ENCODE data around the gene FAM83G.
"Not testable (repeated sequence)": the region's sequence is repeated elsewhere in the genome, so short reads cannot be mapped to it uniquely, and the experiment has no call there.

The FAM83G gene

DNA sequence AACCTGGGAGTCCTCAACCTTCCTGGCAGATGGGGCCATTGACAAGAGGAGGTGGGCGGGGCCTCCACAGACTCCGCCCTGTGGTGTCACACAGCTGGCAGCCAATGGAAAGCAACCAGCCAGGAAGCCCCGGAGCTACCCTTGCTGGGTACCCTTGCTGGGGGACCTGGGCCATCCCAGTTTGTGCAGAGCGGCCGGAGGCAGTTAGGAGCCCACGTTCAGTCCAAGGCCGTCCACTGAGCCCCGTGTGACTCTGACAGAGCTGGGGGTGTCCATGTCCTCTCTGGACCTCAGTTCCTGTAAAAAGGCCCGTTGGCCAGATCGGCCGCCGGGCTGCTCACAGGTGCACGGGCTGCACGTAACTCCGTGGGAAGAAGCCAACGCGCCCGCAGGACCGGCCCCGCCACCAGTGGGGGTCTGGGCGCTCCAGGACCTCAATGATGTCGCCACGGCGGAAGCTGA, 17.1 kb upstream of the FAM83G start:
- no peak overlapping the region for H3K4me3 ChIP-seq (ENCODE audit: low read depth, low read length)
- no peak for DNase-seq (ENCODE audit: low read depth)
- TF ChIP-seq, protein P1, sequence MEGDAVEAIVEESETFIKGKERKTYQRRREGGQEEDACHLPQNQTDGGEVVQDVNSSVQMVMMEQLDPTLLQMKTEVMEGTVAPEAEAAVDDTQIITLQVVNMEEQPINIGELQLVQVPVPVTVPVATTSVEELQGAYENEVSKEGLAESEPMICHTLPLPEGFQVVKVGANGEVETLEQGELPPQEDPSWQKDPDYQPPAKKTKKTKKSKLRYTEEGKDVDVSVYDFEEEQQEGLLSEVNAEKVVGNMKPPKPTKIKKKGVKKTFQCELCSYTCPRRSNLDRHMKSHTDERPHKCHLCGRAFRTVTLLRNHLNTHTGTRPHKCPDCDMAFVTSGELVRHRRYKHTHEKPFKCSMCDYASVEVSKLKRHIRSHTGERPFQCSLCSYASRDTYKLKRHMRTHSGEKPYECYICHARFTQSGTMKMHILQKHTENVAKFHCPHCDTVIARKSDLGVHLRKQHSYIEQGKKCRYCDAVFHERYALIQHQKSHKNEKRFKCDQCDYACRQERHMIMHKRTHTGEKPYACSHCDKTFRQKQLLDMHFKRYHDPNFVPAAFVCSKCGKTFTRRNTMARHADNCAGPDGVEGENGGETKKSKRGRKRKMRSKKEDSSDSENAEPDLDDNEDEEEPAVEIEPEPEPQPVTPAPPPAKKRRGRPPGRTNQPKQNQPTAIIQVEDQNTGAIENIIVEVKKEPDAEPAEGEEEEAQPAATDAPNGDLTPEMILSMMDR (IDR thresholded peaks at IDR 0.05; ENCODE audit: low read depth, low read length, missing control alignments) = no peak

DNA sequence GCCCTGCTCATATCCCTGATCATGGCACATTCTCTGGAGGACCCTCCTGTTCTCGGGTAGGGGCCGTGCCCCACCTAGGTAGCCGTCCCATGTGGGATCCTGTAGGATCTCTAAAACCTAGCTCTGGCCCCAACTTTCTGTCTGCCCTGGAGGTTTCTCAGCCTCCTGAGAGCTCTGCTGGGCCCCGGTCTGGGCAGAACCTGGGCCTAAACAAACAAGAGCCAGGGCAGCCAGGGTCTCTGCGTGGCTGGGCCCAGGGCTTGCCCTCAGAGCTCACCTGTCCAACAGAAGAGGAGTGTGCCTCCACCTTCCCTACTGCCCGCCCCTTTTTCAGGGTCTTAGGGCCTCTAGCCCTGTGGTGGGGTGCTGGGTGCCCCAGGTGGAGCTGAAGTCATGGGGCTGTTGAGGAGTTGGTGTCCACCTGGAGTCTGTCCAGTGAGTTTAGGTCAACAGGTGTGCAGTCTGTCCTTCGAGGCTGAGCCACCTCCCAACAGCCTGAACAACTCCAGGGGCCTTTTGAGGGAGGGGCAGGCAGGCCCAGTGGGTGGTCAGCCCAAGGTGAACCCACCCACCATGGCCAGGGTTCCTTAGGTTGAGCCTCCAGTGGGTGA, 16.6 kb upstream of the FAM83G start:
- not testable (repeated sequence) for H3K4me3 ChIP-seq (ENCODE audit: low read depth, low read length); DNase-seq (ENCODE audit: low read depth)

DNA sequence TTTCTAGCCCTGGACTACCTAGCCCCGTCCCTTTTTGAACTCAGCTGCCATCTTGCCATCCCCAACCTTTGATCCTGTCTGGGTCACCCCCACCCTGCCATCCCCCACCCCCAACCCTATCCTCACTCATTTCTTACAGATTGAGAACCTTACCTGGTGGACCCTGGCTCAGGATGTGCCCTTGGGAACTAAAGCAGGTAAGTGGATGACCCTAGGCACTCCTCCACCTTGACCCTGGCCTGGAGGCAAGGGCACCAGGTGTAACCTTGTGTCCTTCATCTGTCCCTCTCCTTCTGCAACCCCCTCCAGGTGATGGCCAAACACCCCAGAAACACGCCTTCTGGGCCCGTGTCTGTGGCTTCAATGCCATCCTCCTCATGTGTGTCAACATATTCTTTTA, 15.5 kb upstream of the FAM83G start:
- no peak overlapping the region for H3K4me3 ChIP-seq (ENCODE audit: low read depth, low read length)
- no peak for DNase-seq (ENCODE audit: low read depth)
- TF ChIP-seq, protein P1 (IDR thresholded peaks at IDR 0.05; ENCODE audit: low read depth, low read length, missing control alignments) = no peak

DNA sequence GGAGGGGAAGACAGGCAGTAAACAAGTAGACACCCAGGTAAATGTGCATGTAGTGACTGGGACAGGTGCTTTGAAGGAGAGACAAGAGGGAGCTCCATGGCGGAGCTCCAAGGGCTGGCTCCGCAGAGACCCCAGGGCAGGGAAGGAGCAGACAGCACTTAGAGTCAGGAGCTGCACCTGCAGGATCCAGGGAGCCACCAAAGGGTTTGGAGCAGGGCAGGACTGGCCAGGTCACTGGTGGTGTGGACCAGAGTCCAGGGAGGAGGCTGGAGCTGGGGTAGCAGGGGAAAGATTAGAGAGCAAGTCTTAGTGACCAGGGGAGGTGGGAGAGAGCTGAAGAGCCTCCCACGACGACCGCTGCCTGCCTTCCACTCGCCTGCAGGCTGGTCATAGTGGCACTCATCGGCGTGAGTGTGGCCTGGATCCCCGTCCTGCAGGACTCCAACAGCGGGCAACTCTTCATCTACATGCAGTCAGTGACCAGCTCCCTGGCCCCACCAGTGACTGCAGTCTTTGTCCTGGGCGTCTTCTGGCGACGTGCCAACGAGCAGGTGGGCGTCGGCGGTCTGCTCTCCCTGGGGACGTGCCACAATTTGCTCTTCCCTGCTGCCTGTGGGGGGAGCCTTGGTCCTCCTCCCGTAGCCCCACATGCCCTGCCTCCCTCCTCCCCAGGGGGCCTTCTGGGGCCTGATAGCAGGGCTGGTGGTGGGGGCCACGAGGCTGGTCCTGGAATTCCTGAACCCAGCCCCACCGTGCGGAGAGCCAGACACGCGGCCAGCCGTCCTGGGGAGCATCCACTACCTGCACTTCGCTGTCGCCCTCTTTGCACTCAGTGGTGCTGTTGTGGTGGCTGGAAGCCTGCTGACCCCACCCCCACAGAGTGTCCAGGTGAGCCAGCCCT, 14.7 kb upstream of the FAM83G start:
- H3K4me3 ChIP-seq (ENCODE audit: low read depth, low read length) = no peak overlapping the region
- DNase-seq (ENCODE audit: low read depth) = no peak
- TF ChIP-seq, protein P1 (IDR thresholded peaks at IDR 0.05; ENCODE audit: low read depth, low read length, missing control alignments) = no peak

DNA sequence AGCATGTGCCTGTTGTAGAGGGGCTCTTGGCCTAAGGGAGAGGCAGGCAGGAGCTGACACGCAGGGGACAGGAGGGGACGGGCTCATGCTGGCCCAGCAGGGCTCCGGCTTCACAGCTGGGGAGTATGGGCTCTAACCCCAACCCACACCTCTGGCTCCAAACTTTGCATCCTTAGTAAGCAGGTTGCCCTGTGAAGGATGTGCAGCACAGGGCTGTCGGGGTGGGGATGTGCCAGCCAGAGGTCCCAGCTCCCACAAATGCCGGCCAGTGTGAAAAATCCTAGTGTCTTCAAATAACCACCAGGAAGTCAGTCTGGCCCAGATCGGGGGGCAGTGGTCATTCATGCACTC, 14.0 kb upstream of the FAM83G start:
- TF ChIP-seq, protein P1 (IDR thresholded peaks at IDR 0.05; ENCODE audit: low read depth, low read length, missing control alignments) = no peak
- DNase-seq (ENCODE audit: low read depth) = no peak
- no peak overlapping the region for H3K4me3 ChIP-seq (ENCODE audit: low read depth, low read length)

DNA sequence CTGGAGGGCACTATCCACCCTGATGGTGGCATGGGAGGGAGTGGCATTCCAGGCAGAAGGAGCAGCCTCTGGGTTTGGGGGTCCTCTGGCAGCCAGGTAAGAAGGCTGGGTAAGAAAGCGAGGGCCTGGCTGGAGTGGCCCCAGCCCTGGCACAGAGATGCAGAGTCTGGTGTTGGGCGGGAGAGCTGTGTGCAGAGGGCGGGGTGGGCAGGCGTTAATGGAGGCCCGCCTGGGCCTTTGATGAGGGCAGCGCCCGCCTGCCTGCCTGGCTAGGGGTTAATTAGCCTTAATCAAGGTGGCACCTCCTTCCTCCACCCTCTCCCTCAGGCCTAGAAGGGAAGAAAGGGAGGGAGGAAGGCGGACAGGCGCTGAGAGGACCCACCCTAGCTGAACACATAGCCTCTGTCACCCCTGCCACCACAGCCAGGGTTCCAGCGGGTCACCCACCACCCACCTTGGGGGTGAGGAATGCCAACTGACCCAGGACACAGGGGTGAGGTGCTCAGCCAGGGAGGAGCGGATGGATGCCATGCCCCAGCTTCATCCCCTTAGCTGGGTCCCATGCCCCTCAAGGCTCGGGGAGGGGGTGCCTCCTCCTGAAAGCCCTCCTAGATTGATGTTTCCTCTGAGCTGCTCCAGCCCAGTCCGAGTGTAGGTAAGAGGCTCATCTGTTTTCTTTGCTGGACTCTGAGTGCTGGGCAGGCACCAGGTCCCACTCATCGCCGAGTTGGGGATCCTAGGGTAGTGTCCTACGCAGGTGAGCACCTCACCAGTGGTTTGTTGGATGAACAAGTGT, 13.4 kb upstream of the FAM83G start:
- DNase-seq (ENCODE audit: low read depth) = no peak
- TF ChIP-seq, protein P1 (IDR thresholded peaks at IDR 0.05; ENCODE audit: low read depth, low read length, missing control alignments) = no peak
- H3K4me3 ChIP-seq (ENCODE audit: low read depth, low read length) = no peak overlapping the region

DNA sequence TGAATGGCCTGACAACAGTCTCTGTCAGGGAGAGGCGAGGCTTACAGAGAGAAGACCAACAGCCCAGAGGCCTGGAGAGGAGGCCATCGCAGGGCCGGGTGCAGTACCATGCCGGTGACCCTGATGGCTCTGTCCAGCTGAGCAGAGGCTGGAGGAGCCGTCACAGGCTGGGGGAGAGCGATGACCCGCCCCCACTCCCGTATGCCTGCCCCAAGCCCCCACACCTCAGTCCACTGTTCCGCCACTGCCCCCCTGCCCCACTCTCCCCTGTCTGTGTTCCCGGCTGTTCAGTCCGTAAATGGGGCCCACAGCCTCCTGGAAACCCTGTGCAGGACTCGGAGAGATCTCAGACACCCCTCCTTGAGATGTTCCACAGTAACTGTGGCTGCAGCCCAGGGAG, 12.8 kb upstream of the FAM83G start:
- DNase-seq (ENCODE audit: low read depth) = no peak
- no peak overlapping the region for H3K4me3 ChIP-seq (ENCODE audit: low read depth, low read length)
- TF ChIP-seq, protein P1 (IDR thresholded peaks at IDR 0.05; ENCODE audit: low read depth, low read length, missing control alignments) = no peak
